Prostate gland (tissue), 2 donors: ENCODE data around the gene ROBO2.

Experiments used
- CTCF ChIP-seq, 4 experiments: fragments of 200-600 bp in 2 of 4; fragments of 450-650 bp in 2 of 4; sonication (generic) in 2 of 4; IDR thresholded peaks; 1 replicate in 3 of 4; 2 replicates in 1 of 4; pipeline ENCODE4 v1.5.1; 2016 to 2019; ENCODE audit warnings: antibody characterized with exemption in 4 of 4, mild to moderate bottlenecking in 2 of 4, moderate library complexity in 2 of 4
- POLR2A ChIP-seq: fragments of 450-650 bp; IDR thresholded peaks from one replicate; pipeline ENCODE4 v1.6.1; 2016; ENCODE audit warnings: antibody characterized with exemption, mild to moderate bottlenecking

GRCh38 chr3:77188210-77188609 lies 148.3 kb downstream of the ROBO2 start:
- TF ChIP-seq CTCF (IDR thresholded peaks at IDR 0.05) = no peak
- no peak for TF ChIP-seq POLR2A
